Measurements from ENCODE around the gene FAM89B. TPM values are rescaled to one million over a fixed set of nuclear protein-coding genes. Genes with fewer than 3 reads are reported as not detected.

The FAM89B gene
- total RNA-seq, 1 donor from 2014 or later = 21.6 TPM

DNA sequence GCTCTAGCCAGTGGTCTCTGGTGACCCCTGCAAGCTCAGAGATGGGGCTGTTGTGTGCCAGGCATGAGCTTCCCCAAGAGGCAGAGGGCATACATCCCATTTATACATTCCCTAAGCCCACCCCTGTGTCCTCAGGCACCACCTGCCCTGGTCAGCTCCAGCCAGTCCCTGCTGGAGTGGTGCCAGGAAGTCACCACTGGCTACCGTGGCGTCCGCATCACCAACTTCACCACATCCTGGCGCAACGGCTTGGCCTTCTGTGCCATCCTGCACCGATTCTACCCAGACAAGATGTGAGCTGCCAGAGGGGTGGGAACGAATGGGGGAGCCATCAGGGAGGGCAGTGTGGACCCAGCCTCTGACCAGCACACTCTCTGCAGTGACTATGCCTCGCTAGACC is 11.8 kb downstream of the FAM89B start:
- TF ChIP-seq, protein P1, sequence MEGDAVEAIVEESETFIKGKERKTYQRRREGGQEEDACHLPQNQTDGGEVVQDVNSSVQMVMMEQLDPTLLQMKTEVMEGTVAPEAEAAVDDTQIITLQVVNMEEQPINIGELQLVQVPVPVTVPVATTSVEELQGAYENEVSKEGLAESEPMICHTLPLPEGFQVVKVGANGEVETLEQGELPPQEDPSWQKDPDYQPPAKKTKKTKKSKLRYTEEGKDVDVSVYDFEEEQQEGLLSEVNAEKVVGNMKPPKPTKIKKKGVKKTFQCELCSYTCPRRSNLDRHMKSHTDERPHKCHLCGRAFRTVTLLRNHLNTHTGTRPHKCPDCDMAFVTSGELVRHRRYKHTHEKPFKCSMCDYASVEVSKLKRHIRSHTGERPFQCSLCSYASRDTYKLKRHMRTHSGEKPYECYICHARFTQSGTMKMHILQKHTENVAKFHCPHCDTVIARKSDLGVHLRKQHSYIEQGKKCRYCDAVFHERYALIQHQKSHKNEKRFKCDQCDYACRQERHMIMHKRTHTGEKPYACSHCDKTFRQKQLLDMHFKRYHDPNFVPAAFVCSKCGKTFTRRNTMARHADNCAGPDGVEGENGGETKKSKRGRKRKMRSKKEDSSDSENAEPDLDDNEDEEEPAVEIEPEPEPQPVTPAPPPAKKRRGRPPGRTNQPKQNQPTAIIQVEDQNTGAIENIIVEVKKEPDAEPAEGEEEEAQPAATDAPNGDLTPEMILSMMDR (IDR thresholded peaks at IDR 0.05) = no peak
- Mint-ChIP-seq H3K9me3 (no peaks in the 10 kb centered on the region), H3K27ac (no peak overlapping the region), H3K4me3 (no peak overlapping the region), H3K36me3 (ENCODE audit: low read depth) (peaks cover 55% of the 10 kb centered on the region), H3K4me1 (peaks cover 39% of the 10 kb centered on the region), H3K27me3 (no peaks in the 10 kb centered on the region)
- ChIA-PET CTCF (interaction anchor here (1.7 kb wide), 1 partner anchor 10 kb away, joined by 5 read pairs; no protein-coding TSS in a partner anchor), POLR2A (interaction anchor here (1.5 kb wide), 1 partner anchor 19 kb away, joined by 4 read pairs; no protein-coding TSS in a partner anchor)
- DNase-seq = no peak
- no peak for ATAC-seq (ENCODE audit: low read depth)
- intact Hi-C loops (cut with micrococcal nuclease) = no loop called here

DNA sequence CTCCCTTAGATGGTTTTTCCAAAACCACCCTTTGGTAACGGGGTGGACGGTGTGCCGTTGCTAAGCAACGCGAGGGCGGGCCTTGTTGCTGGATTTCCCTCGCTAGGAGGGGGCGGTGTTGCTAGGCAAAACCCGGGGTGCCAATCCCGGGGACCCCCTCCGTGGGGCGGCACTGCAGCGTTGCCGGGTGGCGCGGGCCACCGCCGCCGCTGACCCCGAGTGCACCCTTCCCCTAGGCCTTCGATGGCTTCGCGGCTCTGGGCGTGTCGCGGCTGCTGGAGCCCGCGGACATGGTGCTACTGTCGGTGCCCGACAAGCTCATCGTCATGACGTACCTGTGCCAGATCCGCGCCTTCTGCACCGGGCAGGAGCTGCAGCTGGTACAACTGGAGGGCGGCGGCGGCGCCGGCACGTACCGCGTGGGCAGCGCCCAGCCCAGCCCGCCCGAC is 12.4 kb downstream of the FAM89B start:
- CTCF ChIA-PET = interaction anchor here (1.7 to 5.9 kb wide), 2 partner anchors 9 to 44 kb away, joined by 5 to 52 read pairs; no protein-coding TSS in a partner anchor

DNA sequence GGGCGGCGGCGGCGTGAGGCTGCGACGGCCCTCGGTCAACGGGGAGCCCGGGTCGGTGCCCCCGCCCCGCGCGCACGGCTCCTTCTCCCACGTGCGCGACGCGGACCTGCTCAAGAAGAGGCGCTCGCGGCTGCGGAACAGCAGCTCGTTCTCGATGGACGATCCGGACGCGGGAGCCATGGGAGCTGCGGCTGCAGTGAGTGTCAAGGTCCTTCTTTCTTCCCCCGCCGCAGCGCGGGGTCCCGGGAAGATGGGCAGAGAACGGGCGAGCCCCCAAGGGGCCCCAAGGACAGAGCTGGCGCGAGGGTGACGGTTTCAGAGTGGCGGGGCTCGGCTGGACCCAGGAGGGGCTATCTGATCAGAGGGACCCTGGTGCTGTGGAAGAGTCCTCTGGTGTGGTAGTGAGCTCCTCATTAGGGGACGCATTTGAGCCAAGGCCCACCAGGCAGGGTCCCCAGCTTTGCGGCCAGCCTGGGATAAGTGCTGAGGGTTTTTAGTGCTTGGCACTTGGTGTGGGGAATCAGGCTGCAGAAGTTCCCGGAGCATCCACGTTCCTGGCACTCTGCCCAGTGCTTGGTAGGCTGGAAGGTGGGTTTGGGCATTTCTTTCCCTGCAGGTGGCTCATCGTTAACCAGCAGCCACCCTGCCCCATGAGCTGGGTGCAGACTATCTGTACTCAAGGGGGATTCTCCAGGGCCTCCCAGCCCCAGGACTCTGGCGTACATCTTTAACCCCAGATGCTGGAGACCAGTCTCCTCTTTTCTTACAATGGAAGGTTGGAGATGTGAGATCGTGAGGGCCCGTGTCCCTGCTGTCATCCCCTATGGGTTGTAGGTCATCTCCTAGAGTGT is 13.3 kb downstream of the FAM89B start:
- ChIA-PET POLR2A (interaction anchor here (1.5 to 11.1 kb wide), 3 partner anchors 9 to 45 kb away, joined by 8 to 239 read pairs (median 112); partner anchors contain the start of genes EHBP1L1, FAM89B and ZNRD2), CTCF (interaction anchor here (0.7 to 5.9 kb wide), 5 partner anchors 8 to 45 kb away, joined by 3 to 52 read pairs (median 5); partner anchors contain the start of gene FAM89B)
- no peak overlapping the region for H3K4me3 Mint-ChIP-seq
- no peaks in the 10 kb centered on the region for H3K27me3 Mint-ChIP-seq
- H3K27ac Mint-ChIP-seq = peak overlapping the region; percentile 96
- no peaks in the 10 kb centered on the region for H3K9me3 Mint-ChIP-seq
- intact Hi-C loops (cut with micrococcal nuclease) = loop anchor here (5.0 kb wide), 1 partner anchor 203 kb away; the partner anchor contains the start of gene SLC25A45
- peaks cover 51% of the 10 kb centered on the region for H3K36me3 Mint-ChIP-seq (ENCODE audit: low read depth)
- peaks cover 45% of the 10 kb centered on the region for H3K4me1 Mint-ChIP-seq
- TF ChIP-seq, protein P1 (IDR thresholded peaks at IDR 0.05) = no peak
- ATAC-seq (ENCODE audit: low read depth) = no peak
- DNase-seq = no peak

More for the DNA sequence above, 12.4 kb downstream of the FAM89B start:
- intact Hi-C loops (cut with micrococcal nuclease) = loop anchor here (5.0 kb wide), 1 partner anchor 202 kb away; the partner anchor contains the start of gene SLC25A45
- TF ChIP-seq, protein P1 (IDR thresholded peaks at IDR 0.05) = no peak
- Mint-ChIP-seq H3K27ac (no peak overlapping the region), H3K4me3 (no peak overlapping the region), H3K4me1 (peaks cover 43% of the 10 kb centered on the region), H3K9me3 (no peaks in the 10 kb centered on the region), H3K27me3 (no peaks in the 10 kb centered on the region), H3K36me3 (ENCODE audit: low read depth) (peaks cover 48% of the 10 kb centered on the region)
- ATAC-seq (ENCODE audit: low read depth) (no peak), DNase-seq (no peak)
- POLR2A ChIA-PET = interaction anchor here (1.5 to 11.1 kb wide), 2 partner anchors 8 to 18 kb away, joined by 4 to 239 read pairs; partner anchors contain the start of gene EHBP1L1

DNA sequence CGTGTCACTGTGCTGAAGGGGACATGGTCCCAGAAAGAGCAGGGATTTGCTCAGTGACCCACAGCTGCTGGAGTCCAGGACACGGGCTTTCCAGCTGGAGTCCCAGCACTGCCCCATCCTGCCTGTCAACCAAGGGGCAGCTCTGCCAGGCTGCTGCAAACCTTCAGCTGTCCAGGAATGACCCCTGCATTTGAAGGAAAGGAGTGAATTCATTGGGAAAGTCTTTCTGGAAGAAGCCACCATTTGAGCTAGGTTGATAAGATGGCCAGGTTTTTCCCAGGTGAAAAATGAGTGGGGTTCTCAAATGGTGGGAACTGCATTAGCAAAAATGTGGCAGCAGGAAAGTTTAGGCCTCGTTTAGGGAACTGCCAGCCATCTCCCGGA is 13.9 kb downstream of the FAM89B start:
- H3K9me3 Mint-ChIP-seq = no peaks in the 10 kb centered on the region
- no peak overlapping the region for H3K4me3 Mint-ChIP-seq
- no peak for DNase-seq
- no peaks in the 10 kb centered on the region for H3K27me3 Mint-ChIP-seq
- ChIA-PET POLR2A (interaction anchor here (1.5 to 11.1 kb wide), 4 partner anchors 9 to 54 kb away, joined by 8 to 239 read pairs (median 69); partner anchors contain the start of genes EHBP1L1, FAM89B and ZNRD2), CTCF (interaction anchor here (0.7 to 5.9 kb wide), 4 partner anchors 10 to 45 kb away, joined by 3 to 52 read pairs (median 5); partner anchors contain the start of gene FAM89B)
- intact Hi-C loops (cut with micrococcal nuclease) = loop anchor here (5.0 kb wide), 1 partner anchor 204 kb away; the partner anchor contains the start of gene SLC25A45
- H3K36me3 Mint-ChIP-seq (ENCODE audit: low read depth) = peaks cover 48% of the 10 kb centered on the region
- H3K4me1 Mint-ChIP-seq = peaks cover 45% of the 10 kb centered on the region
- no peak for ATAC-seq (ENCODE audit: low read depth)
- peak overlapping the region; percentile 96 for H3K27ac Mint-ChIP-seq
- TF ChIP-seq, protein P1 (IDR thresholded peaks at IDR 0.05) = no peak
